Tibial nerve (tissue), 4 donors: ENCODE measurements around the gene ST8SIA4. TPM values are rescaled to one million over a fixed set of nuclear protein-coding genes. Genes with fewer than 3 reads are reported as not detected.

ENCODE experiments used
- DNase-seq, 2 donors: peaks; one replicate each; pipeline ENCODE4 v3.0.0-alpha.2; 2019; ENCODE audit warnings: low spot score in 2 of 2
- H3K27ac ChIP-seq, 4 donors: fragments of 200-600 bp; sonication (generic) in 3 of 4; one replicate each; pipeline ENCODE4 v1.5.1; 2017 to 2019; ENCODE audit warnings: mild to moderate bottlenecking in 1 of 4
- H3K27me3 ChIP-seq, 2 donors: fragments of 200-600 bp; sonication (generic) in 1 of 2; one replicate each; pipeline versions ENCODE4 v1.5.1 to v1.6.0; 2017 to 2019
- H3K36me3 ChIP-seq, 3 donors: fragments of 200-600 bp; sonication (generic); one replicate each; pipeline ENCODE4 v1.5.1; 2018 to 2019
- H3K4me1 ChIP-seq, 4 donors: fragments of 200-600 bp; sonication (generic) in 3 of 4; one replicate each; pipeline ENCODE4 v1.5.1; 2017 to 2019
- H3K4me3 ChIP-seq, 4 donors: fragments of 200-600 bp; sonication (generic) in 3 of 4; one replicate each; pipeline ENCODE4 v1.5.1; 2017 to 2019; ENCODE audit warnings: mild to moderate bottlenecking in 1 of 4, moderate library complexity in 1 of 4
- H3K9me3 ChIP-seq, 4 donors: fragments of 200-600 bp; sonication (generic) in 3 of 4; one replicate each; pipeline ENCODE4 v1.5.1; 2017 to 2019
- CTCF ChIP-seq, 5 experiments: fragments of 200-600 bp in 3 of 5; fragments of 450-650 bp in 2 of 5; sonication (generic) in 3 of 5; IDR thresholded peaks; one replicate each; pipeline ENCODE4 v1.5.1; 2016 to 2019; ENCODE audit warnings: antibody characterized with exemption in 5 of 5, mild to moderate bottlenecking in 3 of 5, moderate library complexity in 2 of 5
- EP300 ChIP-seq, 2 donors: sonication (generic); formaldehyde crosslinking; IDR thresholded peaks; one replicate each; pipeline ENCODE4 v1.6.1; 2017; ENCODE audit warnings: antibody characterized with exemption in 2 of 2, mild to moderate bottlenecking in 1 of 2
- POLR2A ChIP-seq, 2 donors: fragments of 450-650 bp; IDR thresholded peaks; one replicate each; pipeline ENCODE4 v1.6.1; 2017; ENCODE audit warnings: antibody characterized with exemption in 2 of 2, mild to moderate bottlenecking in 2 of 2, moderate library complexity in 2 of 2
- WGBS, 2 donors: methylation state at CpG; one replicate each; pipeline ENCODE4 v1.1.5; 2018; 5-methylcytosine and 5-hydroxymethylcytosine counted together
- total RNA-seq, 4 donors: library from RNA; depleted of rRNA; stranded (reverse); fragments of >200 nt; gene quantifications; one replicate each; pipeline ENCODE4 v1.1.0, GENCODE V29; 2016

Gene ST8SIA4
- total RNA-seq, 4 donors from 2014 or later = 1.8 to 5.7 (median 3.5) TPM

GRCh38 chr5:100826133-100826532 lies 76.9 kb downstream of the ST8SIA4 start:
- H3K4me1 ChIP-seq = peaks cover 0 to 16% (median 11%) of the 10 kb centered on the region in 4 donors
- H3K9me3 ChIP-seq = no peaks in the 10 kb centered on the region
- WGBS, 2 donors = 53% methylated on average over 2 of the region's 2 CpGs
- DNase-seq = no peak
- no peak overlapping the region for H3K4me3 ChIP-seq
- H3K36me3 ChIP-seq = no peaks in the 10 kb centered on the region
- no peak for TF ChIP-seq POLR2A (IDR thresholded peaks at IDR 0.05)
- TF ChIP-seq EP300 (IDR thresholded peaks at IDR 0.05) = peak in 1 of 2 donors; percentile 43
- no peak for TF ChIP-seq CTCF (IDR thresholded peaks at IDR 0.05)
- no peak overlapping the region for H3K27ac ChIP-seq
- no peaks in the 10 kb centered on the region for H3K27me3 ChIP-seq

- no peak for TF ChIP-seq EP300 (IDR thresholded peaks at IDR 0.05)
- TF ChIP-seq POLR2A (IDR thresholded peaks at IDR 0.05) = no peak
- TF ChIP-seq CTCF (IDR thresholded peaks at IDR 0.05) = no peak
Observed at GRCh38 chr5:100824635-100825034, 78.4 kb downstream of the ST8SIA4 start.

GRCh38 chr5:100823812-100824211 lies 79.3 kb downstream of the ST8SIA4 start:
- 84 to 91% methylated on average over 2 of the region's 2 CpGs for WGBS, 2 donors
- Histone ChIP-seq H3K9me3 (no peaks in the 10 kb centered on the region), H3K27ac (no peak overlapping the region), H3K4me1 (peaks cover 0 to 22% (median 9%) of the 10 kb centered on the region in 4 donors), H3K36me3 (no peaks in the 10 kb centered on the region), H3K4me3 (no peak overlapping the region), H3K27me3 (no peaks in the 10 kb centered on the region)
- no peak for DNase-seq
- TF ChIP-seq EP300 (IDR thresholded peaks at IDR 0.05) = no peak
- no peak for TF ChIP-seq POLR2A (IDR thresholded peaks at IDR 0.05)
- TF ChIP-seq CTCF (IDR thresholded peaks at IDR 0.05) = no peak

More at GRCh38 chr5:100824635-100825034, 78.4 kb downstream of the ST8SIA4 start:
- no peaks in the 10 kb centered on the region for H3K27me3 ChIP-seq
- H3K9me3 ChIP-seq = no peaks in the 10 kb centered on the region
- no peaks in the 10 kb centered on the region for H3K36me3 ChIP-seq
- H3K27ac ChIP-seq = no peak overlapping the region
- DNase-seq = no peak
- H3K4me3 ChIP-seq = no peak overlapping the region
- peaks cover 0 to 22% (median 11%) of the 10 kb centered on the region in 4 donors for H3K4me1 ChIP-seq

- Histone ChIP-seq H3K27ac (no peak overlapping the region), H3K4me1 (peaks cover 0 to 14% (median 2%) of the 10 kb centered on the region in 4 donors), H3K27me3 (no peaks in the 10 kb centered on the region), H3K4me3 (no peak overlapping the region), H3K36me3 (no peaks in the 10 kb centered on the region), H3K9me3 (no peaks in the 10 kb centered on the region)
- no peak for TF ChIP-seq POLR2A (IDR thresholded peaks at IDR 0.05)
- TF ChIP-seq EP300 (IDR thresholded peaks at IDR 0.05) = no peak
- TF ChIP-seq CTCF (IDR thresholded peaks at IDR 0.05) = no peak
- 94 to 95% methylated on average over 1 of the region's 1 CpG for WGBS, 2 donors
- no peak for DNase-seq
Observed at GRCh38 chr5:100821751-100822150, 81.3 kb downstream of the ST8SIA4 start.

GRCh38 chr5:100818340-100818739 lies 84.7 kb downstream of the ST8SIA4 start:
- no peak for DNase-seq
- no peaks in the 10 kb centered on the region for H3K9me3 ChIP-seq
- peaks cover 0 to 18% (median 0%) of the 10 kb centered on the region in 4 donors for H3K4me1 ChIP-seq
- TF ChIP-seq CTCF (IDR thresholded peaks at IDR 0.05) (no peak), EP300 (IDR thresholded peaks at IDR 0.05) (no peak), POLR2A (IDR thresholded peaks at IDR 0.05) (no peak)
- H3K27me3 ChIP-seq = no peaks in the 10 kb centered on the region
- H3K4me3 ChIP-seq = no peak overlapping the region
- H3K36me3 ChIP-seq = no peaks in the 10 kb centered on the region
- no peak overlapping the region for H3K27ac ChIP-seq
